Panc1 (cell line): Measurements from ENCODE around the gene TET3. TPM values are rescaled to one million over a fixed set of nuclear protein-coding genes. Genes with fewer than 3 reads are reported as not detected.

Source experiments
- ATAC-seq: fragments of 200-7000 bp; cut with Tn5 transposase; 2 replicates; pipeline ENCODE4 v1.9.1; 2020; ENCODE audit warnings: mild to moderate bottlenecking, moderate library complexity
- BruUV-seq: library from RNA; stranded (reverse); fragments of 400-500 nt; replicated peaks from 2 replicates; lab custom pipeline; 2021; lab: Mats Ljungman, UMichigan
- CTCF ChIA-PET: fragments of 300-600 bp; sonication (Branson Sonifier 250); formaldehyde crosslinking; loops from one replicate; lab custom pipeline; 2022; ENCODE audit warnings: antibody characterized with exemption; lab: Charles Lee
- POLR2A ChIA-PET: fragments of 300-600 bp; sonication (Branson Sonifier 250); formaldehyde crosslinking; loops from one replicate; lab custom pipeline; 2022; ENCODE audit warnings: antibody characterized with exemption; lab: Charles Lee
- DNase-seq: peaks from one replicate; pipeline ENCODE4 v3.0.0-alpha.2; 2010; ENCODE audit warnings: low read depth, low spot score
- H3K27ac ChIP-seq: 2 replicates; pipeline ENCODE4 v1.5.1; 2011; ENCODE audit warnings: mild to moderate bottlenecking, low read length, inconsistent platforms
- H3K27me3 ChIP-seq: fragments of 200-500 bp; sonication (Bioruptor generic); 2 replicates; pipeline ENCODE4 v1.6.0; 2014; ENCODE audit warnings: low read length, inconsistent platforms; ENCODE audit not compliant: control insufficient read depth, insufficient read depth
- H3K36me3 ChIP-seq: fragments of 200-500 bp; sonication (Bioruptor generic); 2 replicates; pipeline ENCODE4 v1.5.1; 2014; ENCODE audit warnings: inconsistent platforms, mild to moderate bottlenecking, low read length, moderate library complexity; ENCODE audit not compliant: control insufficient read depth, insufficient read depth
- H3K4me1 ChIP-seq: 2 replicates; pipeline ENCODE4 v1.5.1; 2011; ENCODE audit warnings: inconsistent platforms, mild to moderate bottlenecking, low read length, moderate library complexity; ENCODE audit not compliant: control insufficient read depth, insufficient read depth
- H3K4me3 ChIP-seq, 2 experiments: 2 replicates each; pipeline ENCODE4 v1.5.1; 2011 to 2012; ENCODE audit warnings: low read depth in 2 of 2, low read length in 2 of 2, mild to moderate bottlenecking in 2 of 2, inconsistent platforms in 1 of 2, moderate library complexity in 1 of 2
- H3K9me3 ChIP-seq: fragments of 200-500 bp; sonication (Bioruptor generic); 2 replicates; pipeline ENCODE4 v1.5.1; 2014; ENCODE audit warnings: low read depth, mild to moderate bottlenecking, inconsistent platforms, low read length, moderate library complexity; ENCODE audit not compliant: control insufficient read depth, insufficient read depth
- POLR2AphosphoS5 ChIP-seq: IDR thresholded peaks from 2 replicates; pipeline ENCODE4 v1.6.1; 2012; ENCODE audit warnings: mild to moderate bottlenecking, low read depth, low read length, moderate library complexity
- SIN3A ChIP-seq: IDR thresholded peaks from 2 replicates; pipeline ENCODE4 v1.6.1; 2012; ENCODE audit warnings: low read depth, mild to moderate bottlenecking, low read length, moderate library complexity, borderline replicate concordance; ENCODE audit not compliant: insufficient read depth
- TCF7L2 ChIP-seq: IDR thresholded peaks from 2 replicates; pipeline ENCODE4 v1.6.1; 2011; ENCODE audit warnings: mild to moderate bottlenecking, low read depth, low read length, inconsistent platforms
- in situ Hi-C: cut with HindIII; loops from 2 replicates; pipeline ENCODE4 v1.10.0; 2016; ENCODE audit warnings: low sequenced_read_pairs, low pct_unique_long_range_greater_than_20kb
- intact Hi-C: fragments of 100-400 bp; cut with micrococcal nuclease; formaldehyde crosslinking; loops from one replicate; pipeline ENCODE4 v1.10.0; 2022; ENCODE audit not compliant: unreplicated experiment
- total RNA-seq: library from RNA; stranded (reverse); gene quantifications from one replicate; pipeline ENCODE4 v1.2.1, GENCODE V29; 2021; ENCODE audit not compliant: unreplicated experiment
- TF ChIP-seq, protein P1 (sequence below): fragments of 450-650 bp; IDR thresholded peaks from 2 replicates; pipeline ENCODE4 v1.5.1; 2017; ENCODE audit warnings: mild to moderate bottlenecking
- TF ChIP-seq, protein P2 (sequence below), 2 experiments: IDR thresholded peaks; 2 replicates each; pipeline ENCODE4 v1.6.1; 2011 to 2012; ENCODE audit warnings: low read depth in 2 of 2, control low read depth in 1 of 2, low read length in 1 of 2, mild to moderate bottlenecking in 1 of 2, moderate library complexity in 1 of 2; ENCODE audit not compliant: insufficient read depth in 1 of 2

Gene TET3
- total RNA-seq, 1 experiment from 2014 or later, result 13.1 TPM

DNA sequence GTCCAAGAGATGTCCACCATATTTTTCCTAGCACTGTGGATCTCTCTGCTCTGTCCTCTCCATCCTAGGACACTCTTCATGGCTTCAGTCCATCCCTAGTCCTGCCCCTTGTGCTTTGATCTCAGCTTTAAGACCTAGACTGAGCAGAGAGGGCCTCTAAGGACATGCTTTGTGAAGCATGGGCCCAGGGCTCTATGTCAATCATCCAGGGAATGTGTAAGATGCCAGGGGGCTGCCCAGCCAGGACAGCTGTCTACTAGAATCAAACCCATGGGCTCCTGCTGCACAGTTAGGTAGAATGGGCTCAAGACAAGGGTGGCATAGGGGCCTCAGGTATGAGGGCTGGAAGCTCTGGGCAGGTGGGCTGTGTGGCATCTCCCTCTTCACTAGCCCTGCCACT is 24.9 kb downstream of the TET3 start:
- no TSS peak for BruUV-seq
- H3K4me3 ChIP-seq, result no peak overlapping the region
- no peaks in the 10 kb centered on the region for H3K9me3 ChIP-seq
- H3K27me3 ChIP-seq, result no peaks in the 10 kb centered on the region
- no peak overlapping the region for H3K27ac ChIP-seq
- ChIA-PET POLR2A (no interaction called here), CTCF (no interaction called here)
- no peak for ATAC-seq
- in situ Hi-C loops (no loop called here), intact Hi-C loops (loop anchor here (10.0 kb wide), 1 partner anchor 125 kb away; no protein-coding TSS in a partner anchor)
- DNase-seq, result no peak
- H3K4me1 ChIP-seq, result no peaks in the 10 kb centered on the region
- no peak for TF ChIP-seq TCF7L2
- no peak for TF ChIP-seq POLR2AphosphoS5
- TF ChIP-seq, protein P1, sequence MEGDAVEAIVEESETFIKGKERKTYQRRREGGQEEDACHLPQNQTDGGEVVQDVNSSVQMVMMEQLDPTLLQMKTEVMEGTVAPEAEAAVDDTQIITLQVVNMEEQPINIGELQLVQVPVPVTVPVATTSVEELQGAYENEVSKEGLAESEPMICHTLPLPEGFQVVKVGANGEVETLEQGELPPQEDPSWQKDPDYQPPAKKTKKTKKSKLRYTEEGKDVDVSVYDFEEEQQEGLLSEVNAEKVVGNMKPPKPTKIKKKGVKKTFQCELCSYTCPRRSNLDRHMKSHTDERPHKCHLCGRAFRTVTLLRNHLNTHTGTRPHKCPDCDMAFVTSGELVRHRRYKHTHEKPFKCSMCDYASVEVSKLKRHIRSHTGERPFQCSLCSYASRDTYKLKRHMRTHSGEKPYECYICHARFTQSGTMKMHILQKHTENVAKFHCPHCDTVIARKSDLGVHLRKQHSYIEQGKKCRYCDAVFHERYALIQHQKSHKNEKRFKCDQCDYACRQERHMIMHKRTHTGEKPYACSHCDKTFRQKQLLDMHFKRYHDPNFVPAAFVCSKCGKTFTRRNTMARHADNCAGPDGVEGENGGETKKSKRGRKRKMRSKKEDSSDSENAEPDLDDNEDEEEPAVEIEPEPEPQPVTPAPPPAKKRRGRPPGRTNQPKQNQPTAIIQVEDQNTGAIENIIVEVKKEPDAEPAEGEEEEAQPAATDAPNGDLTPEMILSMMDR, result no peak
- TF ChIP-seq SIN3A, result no peak
- TF ChIP-seq, protein P2, sequence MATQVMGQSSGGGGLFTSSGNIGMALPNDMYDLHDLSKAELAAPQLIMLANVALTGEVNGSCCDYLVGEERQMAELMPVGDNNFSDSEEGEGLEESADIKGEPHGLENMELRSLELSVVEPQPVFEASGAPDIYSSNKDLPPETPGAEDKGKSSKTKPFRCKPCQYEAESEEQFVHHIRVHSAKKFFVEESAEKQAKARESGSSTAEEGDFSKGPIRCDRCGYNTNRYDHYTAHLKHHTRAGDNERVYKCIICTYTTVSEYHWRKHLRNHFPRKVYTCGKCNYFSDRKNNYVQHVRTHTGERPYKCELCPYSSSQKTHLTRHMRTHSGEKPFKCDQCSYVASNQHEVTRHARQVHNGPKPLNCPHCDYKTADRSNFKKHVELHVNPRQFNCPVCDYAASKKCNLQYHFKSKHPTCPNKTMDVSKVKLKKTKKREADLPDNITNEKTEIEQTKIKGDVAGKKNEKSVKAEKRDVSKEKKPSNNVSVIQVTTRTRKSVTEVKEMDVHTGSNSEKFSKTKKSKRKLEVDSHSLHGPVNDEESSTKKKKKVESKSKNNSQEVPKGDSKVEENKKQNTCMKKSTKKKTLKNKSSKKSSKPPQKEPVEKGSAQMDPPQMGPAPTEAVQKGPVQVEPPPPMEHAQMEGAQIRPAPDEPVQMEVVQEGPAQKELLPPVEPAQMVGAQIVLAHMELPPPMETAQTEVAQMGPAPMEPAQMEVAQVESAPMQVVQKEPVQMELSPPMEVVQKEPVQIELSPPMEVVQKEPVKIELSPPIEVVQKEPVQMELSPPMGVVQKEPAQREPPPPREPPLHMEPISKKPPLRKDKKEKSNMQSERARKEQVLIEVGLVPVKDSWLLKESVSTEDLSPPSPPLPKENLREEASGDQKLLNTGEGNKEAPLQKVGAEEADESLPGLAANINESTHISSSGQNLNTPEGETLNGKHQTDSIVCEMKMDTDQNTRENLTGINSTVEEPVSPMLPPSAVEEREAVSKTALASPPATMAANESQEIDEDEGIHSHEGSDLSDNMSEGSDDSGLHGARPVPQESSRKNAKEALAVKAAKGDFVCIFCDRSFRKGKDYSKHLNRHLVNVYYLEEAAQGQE (IDR thresholded peaks at IDR 0.05; ENCODE audit: insufficient read depth in 1 of 2, low read depth in 2 of 2, low read length in 1 of 2), result no peak
- H3K36me3 ChIP-seq, result no peaks in the 10 kb centered on the region

DNA sequence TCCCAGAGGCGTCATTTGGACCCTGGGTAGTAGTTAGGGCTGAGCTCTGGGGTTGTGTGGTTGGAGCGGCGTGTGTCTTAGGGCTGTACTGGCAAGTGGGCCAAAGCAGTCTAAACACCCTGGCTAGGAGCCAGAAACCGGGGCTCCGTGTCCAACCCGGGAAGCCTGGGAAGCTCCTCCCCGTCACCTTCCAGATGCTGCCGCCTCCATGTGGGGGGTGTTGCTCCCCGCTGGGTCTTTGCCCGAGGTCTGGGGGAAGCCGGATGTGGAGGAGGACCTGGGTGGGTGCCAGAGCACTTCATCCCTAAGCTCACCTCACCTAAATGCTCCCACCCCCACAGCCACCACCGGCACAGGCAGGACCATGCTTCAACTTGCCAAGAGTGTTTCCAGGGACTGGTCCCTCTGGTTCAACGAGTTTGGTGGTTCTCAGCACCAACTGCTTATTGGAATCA is 25.4 kb downstream of the TET3 start:
- Histone ChIP-seq H3K36me3 (no peaks in the 10 kb centered on the region), H3K27ac (no peak overlapping the region), H3K4me1 (no peaks in the 10 kb centered on the region), H3K9me3 (no peaks in the 10 kb centered on the region), H3K4me3 (no peak overlapping the region), H3K27me3 (no peaks in the 10 kb centered on the region)
- TF ChIP-seq POLR2AphosphoS5 (no peak), TCF7L2 (no peak), SIN3A (no peak)
- TF ChIP-seq, protein P2 (IDR thresholded peaks at IDR 0.05; ENCODE audit: insufficient read depth in 1 of 2, low read depth in 2 of 2, low read length in 1 of 2), result no peak
- TF ChIP-seq, protein P1, result no peak
- no peak for DNase-seq
- ChIA-PET CTCF (no interaction called here), POLR2A (no interaction called here)
- no peak for ATAC-seq
- no TSS peak for BruUV-seq
- intact Hi-C loops (no loop called here), in situ Hi-C loops (no loop called here)
